ENCODE measurements around the gene DERL2. TPM values are rescaled to one million over a fixed set of nuclear protein-coding genes. Genes with fewer than 3 reads are reported as not detected.

DERL2 gene
- total RNA-seq, 1 donor from 2014 or later: 79.4 TPM

DNA sequence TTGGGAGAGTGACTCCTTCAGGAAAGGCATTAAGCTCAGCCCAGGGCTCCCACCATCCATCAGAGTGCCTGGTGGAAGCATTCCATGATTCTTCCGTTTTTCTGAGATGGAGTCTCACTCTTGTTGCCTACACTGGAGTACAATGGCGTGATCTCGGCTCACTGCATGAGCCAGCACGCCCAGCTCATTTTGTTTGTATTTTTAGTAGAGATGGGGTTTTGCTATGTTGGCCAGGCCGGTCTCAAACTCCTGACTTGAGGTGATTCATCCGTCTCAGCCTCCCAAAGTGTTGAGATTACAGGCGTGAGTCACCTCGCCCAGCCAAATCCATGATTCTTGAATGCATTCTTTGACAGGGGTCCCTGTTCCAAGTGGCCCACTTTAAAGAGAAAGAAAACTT, 23.5 kb upstream of the DERL2 start:
- Mint-ChIP-seq H3K36me3 (no peaks in the 10 kb centered on the region), H3K9me3 (no peaks in the 10 kb centered on the region), H3K27ac (no peak overlapping the region), H3K27me3 (peaks cover 8% of the 10 kb centered on the region), H3K4me3 (no peak overlapping the region), H3K4me1 (ENCODE audit: unreplicated experiment) (no peaks in the 10 kb centered on the region)
- no peak for DNase-seq (ENCODE audit: extremely low spot score, unreplicated experiment)
- TF ChIP-seq, protein P1, sequence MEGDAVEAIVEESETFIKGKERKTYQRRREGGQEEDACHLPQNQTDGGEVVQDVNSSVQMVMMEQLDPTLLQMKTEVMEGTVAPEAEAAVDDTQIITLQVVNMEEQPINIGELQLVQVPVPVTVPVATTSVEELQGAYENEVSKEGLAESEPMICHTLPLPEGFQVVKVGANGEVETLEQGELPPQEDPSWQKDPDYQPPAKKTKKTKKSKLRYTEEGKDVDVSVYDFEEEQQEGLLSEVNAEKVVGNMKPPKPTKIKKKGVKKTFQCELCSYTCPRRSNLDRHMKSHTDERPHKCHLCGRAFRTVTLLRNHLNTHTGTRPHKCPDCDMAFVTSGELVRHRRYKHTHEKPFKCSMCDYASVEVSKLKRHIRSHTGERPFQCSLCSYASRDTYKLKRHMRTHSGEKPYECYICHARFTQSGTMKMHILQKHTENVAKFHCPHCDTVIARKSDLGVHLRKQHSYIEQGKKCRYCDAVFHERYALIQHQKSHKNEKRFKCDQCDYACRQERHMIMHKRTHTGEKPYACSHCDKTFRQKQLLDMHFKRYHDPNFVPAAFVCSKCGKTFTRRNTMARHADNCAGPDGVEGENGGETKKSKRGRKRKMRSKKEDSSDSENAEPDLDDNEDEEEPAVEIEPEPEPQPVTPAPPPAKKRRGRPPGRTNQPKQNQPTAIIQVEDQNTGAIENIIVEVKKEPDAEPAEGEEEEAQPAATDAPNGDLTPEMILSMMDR (conservative IDR thresholded peaks at IDR 0.05): no peak

DNA sequence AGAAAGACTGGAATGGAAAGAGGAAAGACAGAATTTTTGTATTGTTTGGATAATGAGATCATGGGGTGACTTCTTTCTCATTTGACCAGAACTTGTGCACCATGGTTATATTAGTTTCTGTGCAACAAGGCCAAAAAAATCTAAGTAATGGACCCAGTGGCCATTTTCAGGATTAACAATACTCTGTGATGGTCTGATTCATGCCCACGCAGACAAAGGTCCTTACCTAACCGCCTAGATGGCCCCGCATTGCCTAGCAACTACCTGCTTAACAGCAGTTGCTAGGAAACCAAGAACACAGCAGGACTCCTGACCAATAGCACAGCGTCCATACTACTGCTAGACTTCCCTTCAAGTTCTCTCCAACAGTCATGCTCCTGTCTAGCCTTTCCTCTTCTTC, 22.8 kb upstream of the DERL2 start:
- Mint-ChIP-seq H3K9me3 (no peaks in the 10 kb centered on the region), H3K36me3 (no peaks in the 10 kb centered on the region), H3K27me3 (peaks cover 8% of the 10 kb centered on the region), H3K4me3 (no peak overlapping the region), H3K27ac (no peak overlapping the region), H3K4me1 (ENCODE audit: unreplicated experiment) (no peaks in the 10 kb centered on the region)
- TF ChIP-seq, protein P1 (conservative IDR thresholded peaks at IDR 0.05): no peak
- DNase-seq (ENCODE audit: extremely low spot score, unreplicated experiment): no peak

DNA sequence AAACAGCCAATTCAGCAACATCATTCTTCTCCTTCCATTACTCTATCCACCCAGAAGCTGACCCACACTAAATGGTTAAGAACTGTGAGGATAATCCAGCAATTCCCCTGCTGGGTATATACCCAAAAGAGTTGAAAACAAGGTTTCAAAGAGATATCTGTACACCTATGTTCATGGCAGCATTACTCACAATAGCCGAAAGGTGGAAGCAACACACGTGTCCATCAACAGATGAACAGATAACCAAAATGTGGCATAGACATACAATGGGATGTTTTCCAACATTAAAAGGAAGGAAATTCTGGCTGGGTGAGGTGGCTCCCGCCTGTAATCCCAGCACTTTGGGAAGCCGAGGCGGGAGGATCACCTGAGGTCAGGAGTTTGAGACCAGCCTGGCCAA, 20.3 kb upstream of the DERL2 start:
- Mint-ChIP-seq H3K36me3 (no peaks in the 10 kb centered on the region), H3K27me3 (peaks cover 11% of the 10 kb centered on the region), H3K27ac (no peak overlapping the region), H3K4me3 (no peak overlapping the region), H3K9me3 (no peaks in the 10 kb centered on the region), H3K4me1 (ENCODE audit: unreplicated experiment) (peaks cover 4% of the 10 kb centered on the region)
- TF ChIP-seq, protein P1 (conservative IDR thresholded peaks at IDR 0.05): no peak
- DNase-seq (ENCODE audit: extremely low spot score, unreplicated experiment): no peak

DNA sequence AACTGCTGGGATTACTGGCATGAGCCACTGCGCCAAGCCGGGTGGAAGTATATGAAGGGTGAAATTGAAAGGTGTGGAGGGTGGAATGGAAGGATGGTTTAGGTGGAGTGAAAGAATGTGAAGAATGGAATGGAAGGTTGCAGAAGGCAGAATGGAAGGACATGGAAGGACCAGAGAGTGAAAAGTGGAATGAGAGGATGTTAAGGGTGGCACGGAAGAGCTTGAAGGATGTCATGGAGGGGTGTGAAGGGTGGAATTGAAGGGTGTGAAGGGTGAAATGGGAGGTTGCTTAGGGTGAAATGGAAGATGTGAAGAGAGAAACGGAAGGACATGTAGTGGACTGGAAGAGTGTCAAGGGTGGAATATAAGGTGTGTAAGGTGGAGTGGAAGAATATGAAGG, 16.6 kb upstream of the DERL2 start:
- TF ChIP-seq, protein P1 (conservative IDR thresholded peaks at IDR 0.05): no peak
- Mint-ChIP-seq H3K36me3 (peaks cover 7% of the 10 kb centered on the region), H3K4me3 (no peak overlapping the region), H3K9me3 (no peaks in the 10 kb centered on the region), H3K27me3 (peaks cover 32% of the 10 kb centered on the region), H3K27ac (no peak overlapping the region), H3K4me1 (ENCODE audit: unreplicated experiment) (peaks cover 15% of the 10 kb centered on the region)
- DNase-seq (ENCODE audit: extremely low spot score, unreplicated experiment): no peak

DNA sequence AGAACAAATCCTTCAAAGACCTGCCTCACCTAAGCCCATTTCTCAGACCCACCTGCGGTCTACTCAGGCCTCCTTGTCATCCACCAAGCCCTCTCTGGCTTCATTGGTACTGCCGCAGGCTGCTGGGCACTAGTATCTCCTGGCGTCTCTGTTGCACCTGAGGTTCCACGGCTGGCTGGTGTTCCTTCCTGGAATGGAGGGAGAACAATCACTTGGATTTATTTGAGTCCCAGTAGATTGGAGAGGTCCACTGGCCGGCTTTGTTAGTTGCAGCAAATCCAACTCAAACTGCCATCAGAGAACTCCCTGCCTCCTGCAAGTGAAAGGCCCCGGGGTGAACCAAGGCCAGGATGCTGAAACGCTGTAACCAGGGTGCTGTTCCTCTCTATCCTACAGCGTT, 15.7 kb upstream of the DERL2 start:
- H3K4me1 Mint-ChIP-seq (ENCODE audit: unreplicated experiment): peaks cover 15% of the 10 kb centered on the region
- no peak for DNase-seq (ENCODE audit: extremely low spot score, unreplicated experiment)
- H3K27ac Mint-ChIP-seq: peak overlapping the region; percentile 20
- peak overlapping the region; percentile 96 for H3K4me3 Mint-ChIP-seq
- TF ChIP-seq, protein P1 (conservative IDR thresholded peaks at IDR 0.05): no peak
- H3K9me3 Mint-ChIP-seq: no peaks in the 10 kb centered on the region
- H3K27me3 Mint-ChIP-seq: peaks cover 40% of the 10 kb centered on the region
- H3K36me3 Mint-ChIP-seq: peaks cover 7% of the 10 kb centered on the region

Data from type B pancreatic cell (in vitro differentiated cells).